AG04450 (cell line): Measurements from ENCODE around the gene CCNH. TPM values are rescaled to one million over a fixed set of nuclear protein-coding genes. Genes with fewer than 3 reads are reported as not detected.

ENCODE experiments used
- CTCF ChIA-PET: fragments of 300-600, 350-600 bp; formaldehyde crosslinking; extraction: SDS; loops from one replicate; lab custom pipeline; 2022; ENCODE audit warnings: antibody characterized with exemption, inconsistent platforms; lab: Charles Lee
- POLR2A ChIA-PET: fragments of 350-600 bp; formaldehyde crosslinking; extraction: SDS; loops from one replicate; lab custom pipeline; 2021; ENCODE audit warnings: antibody characterized with exemption, inconsistent platforms; lab: Yijun Ruan, JAX
- DNase-seq: peaks from one replicate; pipeline ENCODE4 v3.0.0-alpha.2; 2011; ENCODE audit warnings: low read depth, low spot score
- H3K27ac ChIP-seq: one replicate; pipeline ENCODE4 v1.5.1; 2012; ENCODE audit warnings: low read depth, low read length, control low read depth
- H3K27me3 ChIP-seq: one replicate; pipeline ENCODE4 v1.6.0; 2012; ENCODE audit warnings: low read length; ENCODE audit not compliant: control insufficient read depth, insufficient read depth
- H3K4me3 ChIP-seq: 2 replicates; pipeline ENCODE4 v1.5.1; 2011; ENCODE audit warnings: mild to moderate bottlenecking, low read depth, low read length, control low read depth
- H3K9me3 ChIP-seq: 2 replicates; pipeline ENCODE4 v1.5.1; 2012; ENCODE audit warnings: low read length; ENCODE audit not compliant: control insufficient read depth, insufficient read depth
- polyA plus RNA-seq: library from polyadenylated mRNA; depleted of rRNA; stranded (reverse); fragments of >200 nt; gene quantifications from 2 replicates; pipeline ENCODE4 v1.2.3, GENCODE V29; 2011; rRNA removed
- small RNA-seq: library from RNA; depleted of rRNA; stranded (forward); fragments of <200 nt; gene quantifications from one replicate; pipeline ENCODE3, GENCODE V24; 2012; ENCODE audit warnings: low read depth; ENCODE audit not compliant: insufficient read length
- TF ChIP-seq, protein P1 (sequence below): IDR thresholded peaks from 2 replicates; pipeline ENCODE4 v1.5.1; 2011; ENCODE audit warnings: low read depth, low read length, control low read depth, inconsistent platforms

Gene CCNH
- polyA plus RNA-seq, 1 experiment = 53.8 TPM

DNA sequence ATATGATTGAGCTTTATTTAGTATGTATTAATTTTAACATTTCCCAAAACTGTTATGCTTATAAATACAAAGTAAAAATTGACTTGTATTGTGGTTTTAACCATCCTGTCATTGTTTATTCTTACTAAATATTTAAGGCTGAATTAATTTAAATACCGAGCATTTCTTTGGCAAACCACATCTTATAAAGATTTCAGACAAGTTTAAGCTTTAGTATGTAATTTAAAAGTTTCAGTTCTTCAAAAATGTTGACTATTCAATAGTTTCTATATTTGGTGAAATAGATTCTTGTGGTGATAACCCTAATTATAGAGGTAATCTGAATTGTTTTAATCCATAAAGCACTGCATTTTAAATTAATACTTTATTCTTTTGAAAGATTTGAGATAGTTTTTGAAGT lies 65.5 kb downstream of the CCNH start:
- POLR2A ChIA-PET = interaction anchor here (0.6 kb wide), 1 partner anchor 13 kb away, joined by 5 read pairs; no protein-coding TSS in a partner anchor

More for the DNA sequence above, 65.5 kb downstream of the CCNH start:
- H3K27me3 ChIP-seq = no peaks in the 10 kb centered on the region
- TF ChIP-seq, protein P1, sequence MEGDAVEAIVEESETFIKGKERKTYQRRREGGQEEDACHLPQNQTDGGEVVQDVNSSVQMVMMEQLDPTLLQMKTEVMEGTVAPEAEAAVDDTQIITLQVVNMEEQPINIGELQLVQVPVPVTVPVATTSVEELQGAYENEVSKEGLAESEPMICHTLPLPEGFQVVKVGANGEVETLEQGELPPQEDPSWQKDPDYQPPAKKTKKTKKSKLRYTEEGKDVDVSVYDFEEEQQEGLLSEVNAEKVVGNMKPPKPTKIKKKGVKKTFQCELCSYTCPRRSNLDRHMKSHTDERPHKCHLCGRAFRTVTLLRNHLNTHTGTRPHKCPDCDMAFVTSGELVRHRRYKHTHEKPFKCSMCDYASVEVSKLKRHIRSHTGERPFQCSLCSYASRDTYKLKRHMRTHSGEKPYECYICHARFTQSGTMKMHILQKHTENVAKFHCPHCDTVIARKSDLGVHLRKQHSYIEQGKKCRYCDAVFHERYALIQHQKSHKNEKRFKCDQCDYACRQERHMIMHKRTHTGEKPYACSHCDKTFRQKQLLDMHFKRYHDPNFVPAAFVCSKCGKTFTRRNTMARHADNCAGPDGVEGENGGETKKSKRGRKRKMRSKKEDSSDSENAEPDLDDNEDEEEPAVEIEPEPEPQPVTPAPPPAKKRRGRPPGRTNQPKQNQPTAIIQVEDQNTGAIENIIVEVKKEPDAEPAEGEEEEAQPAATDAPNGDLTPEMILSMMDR = no peak
- CTCF ChIA-PET = interaction anchor here (1.1 kb wide), 1 partner anchor 53 kb away, joined by 3 read pairs; no protein-coding TSS in a partner anchor
- H3K9me3 ChIP-seq = no peaks in the 10 kb centered on the region
- H3K4me3 ChIP-seq = no peak overlapping the region
- H3K27ac ChIP-seq = no peak overlapping the region
- DNase-seq = no peak

Small RNA genes within 50 kb of the gene (small RNA-seq; reads per million reads assigned to genes)
- not detected for gene RNU6-727P

Other genes starting within 250 kb of the CCNH start
- 51.5 and 67.3 TPM in 2 replicates for gene RASA1, start 145.0 kb downstream of the CCNH start, polyA plus RNA-seq